SK-N-SH treated with all-trans-retinoic acid at 6 μM for 48 hours (cell line): ENCODE data around the gene MMEL1.

ENCODE experiments used
- ARNTL ChIP-seq: fragments of 450-650 bp; formaldehyde crosslinking; IDR thresholded peaks from 2 replicates; pipeline ENCODE4 v1.5.0; 2020; ENCODE audit warnings: low read depth, mild to moderate bottlenecking, moderate library complexity, borderline replicate concordance
- CREB5 ChIP-seq: fragments of 250-450 bp; sonication (Bioruptor Pico); IDR thresholded peaks from 2 replicates; pipeline ENCODE4 v1.5.1; 2020; ENCODE audit warnings: low read depth, mild to moderate bottlenecking, moderate library complexity
- GLIS3 ChIP-seq: fragments of 250-450 bp; sonication (Bioruptor Pico); IDR thresholded peaks from 2 replicates; pipeline ENCODE4 v1.5.0; 2020; ENCODE audit warnings: mild to moderate bottlenecking, moderate library complexity
- SNAI2 ChIP-seq: fragments of 250-450 bp; sonication (Bioruptor Pico); IDR thresholded peaks from 2 replicates; pipeline ENCODE4 v1.5.0; 2020; ENCODE audit warnings: mild to moderate bottlenecking, moderate library complexity
- TCF4 ChIP-seq: fragments of 250-450 bp; sonication (Bioruptor Pico); IDR thresholded peaks from 2 replicates; pipeline ENCODE4 v1.8.0; 2021; ENCODE audit warnings: mild to moderate bottlenecking, moderate library complexity, borderline replicate concordance
- TSHZ2 ChIP-seq: fragments of 250-450 bp; sonication (Bioruptor Pico); IDR thresholded peaks from 2 replicates; pipeline ENCODE4 v1.5.0; 2020; ENCODE audit warnings: mild to moderate bottlenecking, moderate library complexity
- ZC3H10 ChIP-seq: fragments of 250-450 bp; sonication (Bioruptor Pico); IDR thresholded peaks from 2 replicates; pipeline ENCODE4 v1.5.1; 2021; ENCODE audit warnings: mild to moderate bottlenecking, moderate library complexity
- ZFP3 ChIP-seq: fragments of 250-450 bp; sonication (Bioruptor Pico); IDR thresholded peaks from 2 replicates; pipeline ENCODE4 v1.5.0; 2020; ENCODE audit warnings: mild to moderate bottlenecking, moderate library complexity
- ZFP30 ChIP-seq: fragments of 450-650 bp; formaldehyde crosslinking; IDR thresholded peaks from 2 replicates; pipeline ENCODE4 v1.5.0; 2022; ENCODE audit warnings: mild to moderate bottlenecking, moderate library complexity
- TF ChIP-seq, protein P1 (sequence below): fragments of 250-450 bp; sonication (Bioruptor Pico); IDR thresholded peaks from 2 replicates; pipeline ENCODE4 v1.8.0; 2020; ENCODE audit warnings: mild to moderate bottlenecking, moderate library complexity, borderline replicate concordance
- TF ChIP-seq, protein P2 (sequence below): fragments of 250-450 bp; sonication (Bioruptor Pico); IDR thresholded peaks from 2 replicates; pipeline ENCODE4 v1.5.1; 2021; ENCODE audit warnings: mild to moderate bottlenecking, moderate library complexity

GRCh38 chr1:2570332-2570731, 62.5 kb downstream of the MMEL1 start:
- TF ChIP-seq, protein P1, sequence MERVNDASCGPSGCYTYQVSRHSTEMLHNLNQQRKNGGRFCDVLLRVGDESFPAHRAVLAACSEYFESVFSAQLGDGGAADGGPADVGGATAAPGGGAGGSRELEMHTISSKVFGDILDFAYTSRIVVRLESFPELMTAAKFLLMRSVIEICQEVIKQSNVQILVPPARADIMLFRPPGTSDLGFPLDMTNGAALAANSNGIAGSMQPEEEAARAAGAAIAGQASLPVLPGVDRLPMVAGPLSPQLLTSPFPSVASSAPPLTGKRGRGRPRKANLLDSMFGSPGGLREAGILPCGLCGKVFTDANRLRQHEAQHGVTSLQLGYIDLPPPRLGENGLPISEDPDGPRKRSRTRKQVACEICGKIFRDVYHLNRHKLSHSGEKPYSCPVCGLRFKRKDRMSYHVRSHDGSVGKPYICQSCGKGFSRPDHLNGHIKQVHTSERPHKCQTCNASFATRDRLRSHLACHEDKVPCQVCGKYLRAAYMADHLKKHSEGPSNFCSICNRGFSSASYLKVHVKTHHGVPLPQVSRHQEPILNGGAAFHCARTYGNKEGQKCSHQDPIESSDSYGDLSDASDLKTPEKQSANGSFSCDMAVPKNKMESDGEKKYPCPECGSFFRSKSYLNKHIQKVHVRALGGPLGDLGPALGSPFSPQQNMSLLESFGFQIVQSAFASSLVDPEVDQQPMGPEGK (CRISPR knock-in tag) = no peak
- no peak for TF ChIP-seq TCF4 (CRISPR knock-in tag)
- TF ChIP-seq ARNTL (CRISPR knock-in tag) = no peak
- TF ChIP-seq ZFP30 (CRISPR knock-in tag) = no peak
- no peak for TF ChIP-seq ZC3H10 (CRISPR knock-in tag)
- TF ChIP-seq GLIS3 (CRISPR knock-in tag) = no peak
- no peak for TF ChIP-seq SNAI2 (CRISPR knock-in tag)
- no peak for TF ChIP-seq ZFP3 (CRISPR knock-in tag)
- TF ChIP-seq CREB5 (CRISPR knock-in tag) = no peak
- TF ChIP-seq, protein P2, sequence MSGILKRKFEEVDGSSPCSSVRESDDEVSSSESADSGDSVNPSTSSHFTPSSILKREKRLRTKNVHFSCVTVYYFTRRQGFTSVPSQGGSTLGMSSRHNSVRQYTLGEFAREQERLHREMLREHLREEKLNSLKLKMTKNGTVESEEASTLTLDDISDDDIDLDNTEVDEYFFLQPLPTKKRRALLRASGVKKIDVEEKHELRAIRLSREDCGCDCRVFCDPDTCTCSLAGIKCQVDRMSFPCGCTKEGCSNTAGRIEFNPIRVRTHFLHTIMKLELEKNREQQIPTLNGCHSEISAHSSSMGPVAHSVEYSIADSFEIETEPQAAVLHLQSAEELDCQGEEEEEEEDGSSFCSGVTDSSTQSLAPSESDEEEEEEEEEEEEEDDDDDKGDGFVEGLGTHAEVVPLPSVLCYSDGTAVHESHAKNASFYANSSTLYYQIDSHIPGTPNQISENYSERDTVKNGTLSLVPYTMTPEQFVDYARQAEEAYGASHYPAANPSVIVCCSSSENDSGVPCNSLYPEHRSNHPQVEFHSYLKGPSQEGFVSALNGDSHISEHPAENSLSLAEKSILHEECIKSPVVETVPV = no peak
- no peak for TF ChIP-seq TSHZ2 (CRISPR knock-in tag)
